NCI-H1436 (cell line): ENCODE results near the gene RPL37A.

ENCODE experiments used
- DNase-seq: peaks from one replicate; lab custom pipeline; 2025; lab: John Stamatoyannopoulos, UW

The RPL37A gene

DNA sequence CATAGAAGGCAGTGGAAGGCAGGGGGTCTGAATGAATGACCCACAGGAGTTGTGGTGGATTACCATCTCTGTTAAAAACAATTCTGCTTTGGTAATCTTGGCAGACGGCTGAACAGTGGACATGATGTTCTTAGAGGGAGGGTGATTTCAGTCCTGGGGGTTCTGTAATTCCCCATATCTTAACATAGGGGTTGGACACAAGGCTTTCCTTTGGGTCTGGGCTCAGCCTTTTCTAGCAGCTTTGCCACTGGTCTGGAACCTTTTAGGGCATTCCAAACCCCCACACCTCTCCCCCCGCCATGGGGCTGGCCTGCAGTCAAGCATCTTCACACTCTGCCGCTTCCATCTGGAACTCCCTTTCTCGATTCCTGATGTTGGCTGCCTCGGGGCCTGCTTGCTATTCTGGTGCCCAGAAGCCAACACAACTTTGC, 50.3 kb downstream of the RPL37A start:
- no peak for DNase-seq

DNA sequence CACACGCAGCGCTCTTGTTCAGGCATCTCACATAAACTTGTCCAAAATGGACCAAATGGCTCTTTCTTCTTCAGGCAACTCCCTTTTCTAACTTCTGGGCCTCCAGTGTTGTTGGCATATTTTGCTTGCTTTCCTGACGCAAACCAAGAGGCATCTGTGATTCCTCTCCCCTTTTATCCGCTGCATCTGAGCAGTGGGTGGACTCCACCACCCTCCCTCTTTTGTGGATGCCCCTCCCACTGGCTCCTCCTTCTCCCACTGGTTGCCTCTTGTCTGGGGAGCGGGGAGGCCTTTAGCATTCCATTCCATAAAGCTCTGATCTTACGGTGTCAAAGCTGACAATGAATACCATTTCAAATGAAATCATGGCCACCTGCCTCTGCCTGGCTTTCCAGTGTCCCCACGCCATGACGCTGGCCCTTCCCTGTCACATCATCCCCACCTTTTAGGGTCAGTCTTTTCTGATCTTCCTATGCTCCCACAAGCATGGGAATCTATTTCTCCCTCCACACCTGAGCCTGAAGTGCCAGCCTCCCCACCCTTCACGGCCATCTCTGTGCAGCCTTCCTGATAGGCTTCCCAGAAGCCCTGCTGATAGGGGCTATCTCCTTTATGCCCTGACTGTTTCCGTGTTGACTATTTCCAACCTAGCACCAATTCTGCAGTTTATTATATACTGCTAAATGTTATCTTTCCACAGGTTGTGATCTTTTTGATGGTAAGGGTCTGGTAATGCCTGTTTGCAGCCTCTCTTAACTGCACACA, 51.5 kb downstream of the RPL37A start:
- no peak for DNase-seq

DNA sequence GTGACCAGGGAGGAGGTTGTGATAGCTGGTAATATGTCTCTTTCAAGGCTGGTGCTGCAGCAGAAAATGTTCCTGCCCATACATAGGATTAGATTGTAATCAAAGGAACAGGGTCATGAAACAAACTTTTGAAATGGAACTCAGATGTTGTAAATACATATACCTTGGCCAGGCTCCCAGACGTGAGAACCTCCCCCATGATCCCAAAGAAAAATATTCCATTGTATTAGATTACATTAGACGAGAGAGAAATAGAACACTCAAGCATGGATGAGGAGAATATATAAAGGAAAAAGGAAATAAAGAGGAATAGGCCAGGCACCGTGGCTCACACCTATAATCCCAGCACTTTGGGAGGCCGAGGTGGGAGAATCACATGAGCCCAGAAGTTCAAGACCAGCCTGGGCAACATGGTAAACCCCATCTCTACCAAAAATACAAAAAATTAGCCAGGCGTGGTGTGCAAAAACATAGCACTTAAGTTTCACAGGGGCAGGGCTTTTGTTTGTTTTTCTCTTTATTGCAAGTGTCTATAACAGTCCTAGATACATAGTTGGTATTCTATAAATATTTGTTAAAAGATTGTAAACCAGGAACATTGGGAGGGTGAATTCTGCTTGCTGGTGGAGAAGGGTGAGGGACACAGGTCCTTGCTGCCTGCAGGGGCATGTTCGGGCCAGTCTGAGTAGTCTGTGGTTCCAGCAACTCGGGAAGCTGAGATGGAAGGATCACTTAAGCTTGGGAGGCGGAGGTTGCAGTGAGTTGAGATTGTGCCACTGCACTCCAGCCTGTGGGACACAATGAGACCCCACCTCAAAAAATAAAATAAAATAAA, 52.8 kb downstream of the RPL37A start:
- DNase-seq = no peak

DNA sequence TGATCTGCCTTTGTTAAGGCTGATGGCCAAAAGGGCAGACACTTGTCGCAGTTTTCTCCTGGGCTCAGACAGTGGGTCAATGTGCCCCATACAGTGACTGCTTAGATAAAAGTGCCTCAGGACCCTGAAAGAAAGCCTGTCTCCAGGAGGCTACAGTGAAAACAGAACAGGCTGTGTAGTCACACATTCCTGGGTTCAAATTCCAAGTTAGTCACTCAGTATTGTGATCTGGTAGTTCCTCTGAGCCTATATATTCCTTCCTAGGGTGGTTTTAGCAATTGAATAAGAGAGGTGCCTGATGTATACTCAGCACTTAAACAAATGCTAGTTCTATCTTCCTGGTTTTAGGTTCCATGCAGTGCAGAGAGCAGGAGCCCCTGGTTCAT, 54.4 kb downstream of the RPL37A start:
- DNase-seq = no peak
